KMS-11 (cell line): ENCODE results near the gene HECTD1.
"Not testable (repeated sequence)": the region's sequence is repeated elsewhere in the genome, so short reads cannot be mapped to it uniquely, and the experiment has no call there.

Experiments
- H2AFZ ChIP-seq: fragments of 200-600 bp; sonication (generic); 2 replicates; pipeline ENCODE4 v1.6.1; 2016; ENCODE audit warnings: antibody characterized with exemption, mixed run types, low read depth
- H3K27ac ChIP-seq: fragments of 200-600 bp; sonication (generic); 2 replicates; pipeline ENCODE4 v1.6.1; 2016; ENCODE audit warnings: mild to moderate bottlenecking, mixed run types
- H3K27me3 ChIP-seq: fragments of 200-600 bp; sonication (generic); 2 replicates; pipeline ENCODE4 v1.6.1; 2017; ENCODE audit warnings: mild to moderate bottlenecking, low read depth, mixed run types, moderate library complexity; ENCODE audit not compliant: insufficient read depth
- H3K36me3 ChIP-seq: fragments of 200-600 bp; sonication (generic); 2 replicates; pipeline ENCODE4 v1.6.1; 2017; ENCODE audit warnings: mild to moderate bottlenecking, mixed run types; ENCODE audit not compliant: insufficient read depth
- H3K4me1 ChIP-seq: fragments of 200-600 bp; sonication (generic); 2 replicates; pipeline ENCODE4 v1.6.1; 2016; ENCODE audit warnings: mild to moderate bottlenecking, low read depth, mixed run types; ENCODE audit not compliant: poor library complexity, severe bottlenecking
- H3K4me2 ChIP-seq: fragments of 200-600 bp; sonication (generic); 2 replicates; pipeline ENCODE4 v1.7.0; 2016; ENCODE audit warnings: mild to moderate bottlenecking, mixed run types
- H3K4me3 ChIP-seq: fragments of 200-600 bp; sonication (generic); IDR thresholded peaks from 2 replicates; pipeline ENCODE4 v1.6.1; 2017; ENCODE audit warnings: low read depth, low read length, mixed read lengths; ENCODE audit not compliant: insufficient read depth
- H3K79me2 ChIP-seq: fragments of 200-600 bp; sonication (generic); 2 replicates; pipeline ENCODE4 v1.6.1; 2016; ENCODE audit warnings: low read depth, mixed run types; ENCODE audit not compliant: insufficient read depth
- H3K9ac ChIP-seq: fragments of 200-600 bp; sonication (generic); 2 replicates; pipeline ENCODE4 v1.6.1; 2016; ENCODE audit warnings: mild to moderate bottlenecking, mixed run types
- H4K20me1 ChIP-seq: fragments of 200-600 bp; sonication (generic); 2 replicates; pipeline ENCODE4 v1.6.1; 2016; ENCODE audit warnings: mild to moderate bottlenecking, mixed run types; ENCODE audit not compliant: insufficient read depth
- CTCF ChIP-seq: fragments of 200-600 bp; sonication (generic); conservative IDR thresholded peaks from 2 replicates; pipeline ENCODE4 v1.6.1; 2017; ENCODE audit warnings: low read depth, mild to moderate bottlenecking, antibody characterized with exemption, low read length, moderate library complexity, mixed read lengths

HECTD1 gene

GRCh38 chr14:31207755-31208545 lies at the start of gene HECTD1:
TSS of gene HECTD1 (minus strand) at chr14:31207793. CDS start at chr14:31205936, 1,857 bp downstream.
- no peaks in the 10 kb centered on the region for H3K36me3 ChIP-seq
- peak within 1 kb of the TSS; percentile 62 for H2AFZ ChIP-seq
- H3K4me3 ChIP-seq: no peak within 1 kb of the TSS
- peaks cover 39% of the 10 kb centered on the region for H3K79me2 ChIP-seq
- peak within 1 kb of the TSS; percentile 90 for H3K4me2 ChIP-seq
- peaks cover 26% of the 10 kb centered on the region for H3K4me1 ChIP-seq
- peak within 1 kb of the TSS; percentile 98 for H3K9ac ChIP-seq
- H3K27me3 ChIP-seq: no peaks in the 10 kb centered on the region
- H3K27ac ChIP-seq: peak within 1 kb of the TSS; percentile 98
- no peaks in the 10 kb centered on the region for H4K20me1 ChIP-seq
- no peak; the same call in 1 of the 2 replicates for TF ChIP-seq CTCF

- TF ChIP-seq CTCF: no peak
- H3K36me3 ChIP-seq: no peaks in the 10 kb centered on the region
- H3K27ac ChIP-seq: no peak overlapping the region
- H2AFZ ChIP-seq: no peak overlapping the region
- no peak overlapping the region for H3K4me3 ChIP-seq
- H3K4me2 ChIP-seq: no peak overlapping the region
- H3K79me2 ChIP-seq: no peaks in the 10 kb centered on the region
- H3K4me1 ChIP-seq: no peaks in the 10 kb centered on the region
- no peaks in the 10 kb centered on the region for H4K20me1 ChIP-seq
- H3K9ac ChIP-seq: no peak overlapping the region
- H3K27me3 ChIP-seq: no peaks in the 10 kb centered on the region
Measured at GRCh38 chr14:31257244-31257553, 49.6 kb upstream of the HECTD1 start.

GRCh38 chr14:31256534-31257243 lies 49.1 kb upstream of the HECTD1 start:
- Histone ChIP-seq H3K4me3 (no peak overlapping the region), H3K4me1 (no peaks in the 10 kb centered on the region), H3K4me2 (no peak overlapping the region), H3K9ac (no peak overlapping the region), H3K27ac (no peak overlapping the region), H4K20me1 (no peaks in the 10 kb centered on the region), H2AFZ (no peak overlapping the region), H3K79me2 (no peaks in the 10 kb centered on the region), H3K27me3 (no peaks in the 10 kb centered on the region), H3K36me3 (no peaks in the 10 kb centered on the region)
- no peak for TF ChIP-seq CTCF

- not testable (repeated sequence) for H3K27me3 ChIP-seq, H4K20me1 ChIP-seq, H2AFZ ChIP-seq, H3K27ac ChIP-seq, H3K4me1 ChIP-seq, H3K9ac ChIP-seq, H3K36me3 ChIP-seq, H3K4me3 ChIP-seq, H3K4me2 ChIP-seq, H3K79me2 ChIP-seq
Measured at GRCh38 chr14:31255918-31256317, 48.3 kb upstream of the HECTD1 start.

GRCh38 chr14:31255286-31255685 lies 47.7 kb upstream of the HECTD1 start:
- Histone ChIP-seq H4K20me1 (no peaks in the 10 kb centered on the region), H3K27me3 (no peaks in the 10 kb centered on the region), H3K27ac (no peak overlapping the region), H2AFZ (no peak overlapping the region), H3K36me3 (no peaks in the 10 kb centered on the region), H3K4me3 (no peak overlapping the region), H3K9ac (no peak overlapping the region), H3K4me1 (no peaks in the 10 kb centered on the region), H3K4me2 (no peak overlapping the region), H3K79me2 (no peaks in the 10 kb centered on the region)
- no peak for TF ChIP-seq CTCF
